Activated CD4-positive, alpha-beta T cell treated with anti-CD3 and anti-CD28 coated beads, Interleukin-2, amount 50 U/mL, for 24 hours (primary cell): Measurements from ENCODE around the gene NEBL.

ENCODE experiments used
- DNase-seq, 2 donors: peaks; one replicate each; pipeline ENCODE4 v3.0.0-alpha.2; 2020; ENCODE audit warnings: low read depth in 1 of 2, low spot score in 1 of 2

The NEBL gene

GRCh38 chr10:20858292-20859124, 38.6 kb downstream of the NEBL start:
- no peak for DNase-seq

GRCh38 chr10:20856484-20856883, 40.6 kb downstream of the NEBL start:
- no peak for DNase-seq

- no peak for DNase-seq
Observed at GRCh38 chr10:20855398-20856038, 41.6 kb downstream of the NEBL start.

GRCh38 chr10:20853276-20853675, 43.8 kb downstream of the NEBL start:
- DNase-seq, result no peak

- no peak for DNase-seq
Observed at GRCh38 chr10:20852303-20852702, 44.8 kb downstream of the NEBL start.

GRCh38 chr10:20847512-20847911, 49.6 kb downstream of the NEBL start:
- no peak for DNase-seq

GRCh38 chr10:20846263-20846662, 50.8 kb downstream of the NEBL start:
- DNase-seq, result no peak

GRCh38 chr10:20841419-20841818, 55.7 kb downstream of the NEBL start:
- DNase-seq, result no peak

GRCh38 chr10:20839910-20840309, 57.2 kb downstream of the NEBL start:
- no peak for DNase-seq

GRCh38 chr10:20839141-20839540, 58.0 kb downstream of the NEBL start:
- DNase-seq, result no peak

- no peak for DNase-seq
Observed at GRCh38 chr10:20836401-20836800, 60.7 kb downstream of the NEBL start.

GRCh38 chr10:20835335-20835734, 61.8 kb downstream of the NEBL start:
- no peak for DNase-seq

- DNase-seq, result no peak
Observed at GRCh38 chr10:20834825-20835224, 62.3 kb downstream of the NEBL start.

GRCh38 chr10:20822825-20823224, 74.3 kb downstream of the NEBL start:
- no peak for DNase-seq

- no peak for DNase-seq
Observed at GRCh38 chr10:20817646-20818045, 79.5 kb downstream of the NEBL start.

- no peak for DNase-seq
Observed at GRCh38 chr10:20817116-20817515, 80.0 kb downstream of the NEBL start.

- no peak for DNase-seq
Observed at GRCh38 chr10:20814116-20814515, 83.0 kb downstream of the NEBL start.

GRCh38 chr10:20811131-20811530, 86.0 kb downstream of the NEBL start:
- DNase-seq, result no peak

GRCh38 chr10:20809631-20810030, 87.5 kb downstream of the NEBL start:
- no peak for DNase-seq

GRCh38 chr10:20806487-20806886, 90.6 kb downstream of the NEBL start:
- DNase-seq, result no peak

- no peak for DNase-seq
Observed at GRCh38 chr10:20797290-20797689, 99.8 kb downstream of the NEBL start.

GRCh38 chr10:20795391-20795790, 101.7 kb downstream of the NEBL start:
- DNase-seq, result no peak

GRCh38 chr10:20785174-20785573, 111.9 kb downstream of the NEBL start:
- no peak for DNase-seq
